Smooth muscle cell of the umbilical artery (primary cell): ENCODE results near the gene ATP6V1A. TPM values are rescaled to one million over a fixed set of nuclear protein-coding genes. Genes with fewer than 3 reads are reported as not detected.

ENCODE experiments used
- total RNA-seq: library from RNA; depleted of rRNA; stranded (reverse); fragments of >200 nt; gene quantifications from 2 replicates; pipeline ENCODE4 v1.2.3, GENCODE V29; 2014

The ATP6V1A gene
- total RNA-seq, result 75.0 and 123 TPM in 2 replicates

DNA sequence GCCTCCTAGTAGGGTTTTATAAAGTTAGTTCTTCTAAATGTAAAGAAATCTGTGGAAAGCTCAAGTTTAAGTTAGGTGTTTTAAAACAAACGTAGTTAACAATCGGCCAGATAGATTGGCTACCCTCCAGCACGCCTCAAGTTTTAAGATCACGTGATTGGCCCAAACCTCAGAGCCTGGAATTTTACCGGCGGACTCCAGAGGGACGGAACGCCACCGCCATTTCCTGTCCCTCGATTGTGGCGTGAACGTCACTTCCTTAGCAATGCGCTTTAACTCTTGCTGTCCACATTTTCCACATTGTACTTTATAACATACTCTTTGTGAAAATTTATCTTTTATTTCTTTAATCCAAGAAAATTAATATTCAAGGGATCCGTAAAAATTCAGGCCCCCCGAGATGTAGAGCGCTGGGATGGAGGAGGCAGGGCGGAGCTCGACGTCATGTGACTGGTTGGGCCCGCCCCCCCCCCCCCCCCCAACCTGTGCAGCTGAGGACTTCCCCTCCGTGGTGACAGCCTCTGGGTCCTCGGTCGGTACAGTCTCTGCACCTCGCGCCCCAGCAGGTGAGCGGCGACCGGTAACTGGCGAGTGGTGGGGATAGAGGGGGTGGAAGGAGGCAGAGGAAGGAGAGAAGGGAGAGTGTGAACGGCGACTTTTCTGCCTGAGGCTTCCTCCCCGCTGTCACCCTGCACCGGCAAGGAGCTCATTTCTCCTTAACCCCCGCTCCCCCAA lies at the start of gene ATP6V1A:
ATP6V1A (plus strand) TSS at position 488 of the 735 bp plus-strand sequence. CDS start 31,719 bp downstream, outside the sequence.

DNA sequence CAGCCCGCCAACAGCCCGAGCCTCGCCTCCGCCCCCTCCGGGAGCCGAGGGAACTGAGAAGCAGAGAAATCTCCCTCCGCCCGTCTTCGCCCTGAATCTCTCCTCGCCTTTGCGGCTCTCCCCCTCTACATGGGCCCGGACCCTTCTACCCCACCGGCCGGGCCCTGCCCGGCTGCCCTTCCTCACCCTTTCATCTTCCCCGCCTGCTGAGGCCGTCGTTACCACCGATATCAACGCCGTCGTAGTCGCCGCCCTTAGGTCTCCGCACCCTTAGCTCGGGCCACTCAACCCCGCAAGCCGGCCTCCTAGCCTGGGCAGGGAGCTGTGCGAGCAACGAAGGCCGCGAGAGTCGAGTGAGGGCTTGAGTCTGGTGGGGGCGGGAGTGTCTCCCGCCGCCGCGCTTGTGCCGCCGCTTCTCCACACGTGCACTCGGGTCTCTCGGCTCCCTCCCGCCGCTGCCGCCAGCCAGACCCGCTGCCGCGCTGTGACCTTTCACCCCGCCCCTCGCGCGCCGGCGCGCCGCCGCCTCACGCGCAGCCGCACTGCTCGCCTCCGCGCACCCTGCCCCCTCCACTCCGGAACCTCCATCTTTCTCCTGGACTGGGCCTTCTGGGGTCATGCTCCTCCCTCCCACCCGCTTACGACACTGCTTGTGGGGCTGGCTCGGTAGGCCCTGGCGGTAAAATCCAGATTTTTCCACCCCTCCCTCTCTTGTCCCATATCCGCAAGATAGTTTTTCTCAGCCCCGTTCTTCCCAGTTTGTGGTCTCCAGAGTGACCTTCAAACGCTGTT lies 883 bp upstream of the ATP6V1A start, which contains the start of gene NAA50:
NAA50 (minus strand) TSS at position 494 of the 792 bp plus-strand sequence; CDS start at position 194, 300 bp downstream.

DNA sequence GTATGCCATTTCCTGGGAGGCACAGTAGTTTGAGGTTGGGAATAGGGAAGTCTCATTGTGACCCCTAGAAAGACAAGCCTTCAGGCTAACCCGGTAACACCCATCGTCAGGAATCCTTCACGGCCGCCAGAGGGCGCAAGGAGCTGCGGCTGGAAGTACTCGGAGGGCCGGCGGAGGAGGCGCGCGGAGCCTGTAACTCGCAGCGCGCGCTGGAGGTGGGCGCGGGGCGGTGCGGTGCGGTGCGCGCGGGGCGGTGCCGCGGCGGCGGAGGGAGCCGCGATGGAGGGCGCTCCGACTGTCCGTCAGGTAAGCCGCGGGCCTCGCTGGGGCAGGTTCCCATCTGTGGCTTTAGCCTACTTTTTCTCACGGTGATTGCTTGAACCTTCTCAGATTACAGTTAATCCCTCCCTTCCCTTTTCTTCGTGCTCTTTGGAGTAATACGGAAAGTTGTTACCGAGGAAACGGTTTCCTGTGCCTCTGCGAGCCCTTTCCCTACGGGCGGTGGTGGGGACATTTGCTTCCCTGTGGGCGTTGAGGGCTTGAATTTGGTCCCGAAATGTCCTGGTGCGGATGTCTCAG lies 91.9 kb downstream of the ATP6V1A start, which contains the start of gene GRAMD1C:
GRAMD1C (plus strand) TSS at position 158 of the 579 bp plus-strand sequence; CDS start at position 280, 122 bp downstream.

Other genes with a start within 250 kb of the ATP6V1A start
- 27.3 and 33.2 TPM in 2 replicates for gene SPICE1, start 231.9 kb upstream of the ATP6V1A start, total RNA-seq
- not detected in 2 replicates for gene SIDT1, start 214.5 kb upstream of the ATP6V1A start, total RNA-seq
- gene USF3, start 50.4 kb upstream of the ATP6V1A start, total RNA-seq, result 5.3 and 8.1 TPM in 2 replicates
- 124 and 184 TPM in 2 replicates for gene NAA50, start 786 bp upstream of the ATP6V1A start, total RNA-seq
- gene GRAMD1C, start 91.8 kb downstream of the ATP6V1A start, total RNA-seq, result 2.1 and 6.6 TPM in 2 replicates
- gene ZDHHC23, start 201.0 kb downstream of the ATP6V1A start, total RNA-seq, result 0.89 and 1.0 TPM in 2 replicates